HepG2 (cell line): ENCODE results near the gene DENND5A. TPM values are rescaled to one million over a fixed set of nuclear protein-coding genes. Genes with fewer than 3 reads are reported as not detected.

Experiments
- FOXC1 ChIP-seq: sonication (generic); formaldehyde crosslinking; IDR thresholded peaks from 2 replicates; pipeline ENCODE4 v1.8.0; 2022; ENCODE audit warnings: mild to moderate bottlenecking, missing genetic modification reagents, borderline replicate concordance
- KMT2B ChIP-seq: IDR thresholded peaks from 2 replicates; pipeline ENCODE4 v1.6.1; 2016; ENCODE audit warnings: missing genetic modification reagents, missing compliant biosample characterization
- MLX ChIP-seq: IDR thresholded peaks from 2 replicates; pipeline ENCODE4 v1.6.1; 2016
- NONO ChIP-seq, 2 experiments: fragments of 450-650 bp in 1 of 2; sonication (generic) in 1 of 2; formaldehyde crosslinking in 1 of 2; IDR thresholded peaks in 1 of 2; conservative IDR thresholded peaks in 1 of 2; 2 replicates each; pipeline versions ENCODE4 v1.6.1 to v1.8.0; 2017 to 2022; ENCODE audit warnings: mild to moderate bottlenecking in 1 of 2, missing genetic modification reagents in 1 of 2, moderate library complexity in 1 of 2
- PATZ1 ChIP-seq: sonication (generic); formaldehyde crosslinking; IDR thresholded peaks from 2 replicates; pipeline ENCODE4 v1.4.0; 2020; ENCODE audit warnings: missing genetic modification reagents
- PLRG1 ChIP-seq: fragments of 450-650 bp; conservative IDR thresholded peaks from 2 replicates; pipeline ENCODE4 v1.6.1; 2016
- SRSF4 ChIP-seq: fragments of 200-400 bp; formaldehyde crosslinking; IDR thresholded peaks from one replicate; pipeline ENCODE4 v1.6.1; 2018; ENCODE audit warnings: mild to moderate bottlenecking, low read depth, low read length, moderate library complexity; ENCODE audit not compliant: poor library complexity, severe bottlenecking
- SSRP1 ChIP-seq: IDR thresholded peaks from 2 replicates; pipeline ENCODE4 v1.6.1; 2016; ENCODE audit warnings: control low read depth
- ZNF276 ChIP-seq: sonication (generic); formaldehyde crosslinking; IDR thresholded peaks from 2 replicates; pipeline ENCODE4 v1.4.0; 2020; ENCODE audit warnings: mild to moderate bottlenecking, low read depth, missing genetic modification reagents
- ZNF362 ChIP-seq: sonication (generic); formaldehyde crosslinking; IDR thresholded peaks from 2 replicates; pipeline ENCODE4 v1.4.0; 2020; ENCODE audit warnings: missing genetic modification reagents, mild to moderate bottlenecking, borderline replicate concordance
- ZNF432 ChIP-seq: sonication (generic); formaldehyde crosslinking; IDR thresholded peaks from 2 replicates; pipeline ENCODE4 v1.5.0; 2020; ENCODE audit warnings: missing genetic modification reagents, mild to moderate bottlenecking, borderline replicate concordance
- ZNF615 ChIP-seq: sonication (generic); formaldehyde crosslinking; IDR thresholded peaks from 2 replicates; pipeline ENCODE4 v1.5.0; 2020; ENCODE audit warnings: mild to moderate bottlenecking, missing genetic modification reagents, borderline replicate concordance
- ZNF737 ChIP-seq: sonication (generic); formaldehyde crosslinking; IDR thresholded peaks from 2 replicates; pipeline ENCODE4 v1.5.0; 2020; ENCODE audit warnings: missing genetic modification reagents, mild to moderate bottlenecking, borderline replicate concordance
- ZNF816 ChIP-seq: sonication (generic); formaldehyde crosslinking; IDR thresholded peaks from 2 replicates; pipeline ENCODE4 v1.8.0; 2022; ENCODE audit warnings: missing genetic modification reagents, mild to moderate bottlenecking, borderline replicate concordance
- ZSCAN22 ChIP-seq: sonication (generic); formaldehyde crosslinking; IDR thresholded peaks from 2 replicates; pipeline ENCODE4 v1.4.0; 2020; ENCODE audit warnings: mild to moderate bottlenecking, missing genetic modification reagents
- polyA plus RNA-seq, 8 experiments: library from polyadenylated mRNA; depleted of rRNA in 3 of 8; stranded (reverse) in 7 of 8; unstranded in 1 of 8; fragments of >200 nt; fragmentation: Illumina TruSeq in 4 of 8; extraction: Trizol in 4 of 8; gene quantifications; 2 replicates each; pipeline versions ENCODE4 v1.2.1 to v1.2.3, GENCODE V29; 2011 to 2016; ENCODE audit warnings: low read depth in 4 of 8, missing spikeins in 1 of 8, mixed read lengths in 1 of 8; ENCODE audit not compliant: insufficient read depth in 1 of 8
- total RNA-seq, 5 experiments: library from RNA; depleted of rRNA; stranded (reverse); fragments of >200 nt; fragmentation: Illumina TruSeq; extraction: Trizol; gene quantifications; 2 replicates each; pipeline ENCODE4 v1.2.3, GENCODE V29; 2016; ENCODE audit warnings: low read depth in 1 of 5
- TF ChIP-seq, protein P1 (sequence below): sonication (generic); formaldehyde crosslinking; IDR thresholded peaks from 2 replicates; pipeline ENCODE4 v1.8.0; 2022; ENCODE audit warnings: missing genetic modification reagents, mild to moderate bottlenecking, moderate library complexity, borderline replicate concordance

The DENND5A gene
- total and polyA plus RNA-seq, 2 of the 13 experiments (the other 11 are each of a cell fraction or from before 2014, with no cell fraction given): 63.3 to 145 TPM

- TF ChIP-seq, protein P1, sequence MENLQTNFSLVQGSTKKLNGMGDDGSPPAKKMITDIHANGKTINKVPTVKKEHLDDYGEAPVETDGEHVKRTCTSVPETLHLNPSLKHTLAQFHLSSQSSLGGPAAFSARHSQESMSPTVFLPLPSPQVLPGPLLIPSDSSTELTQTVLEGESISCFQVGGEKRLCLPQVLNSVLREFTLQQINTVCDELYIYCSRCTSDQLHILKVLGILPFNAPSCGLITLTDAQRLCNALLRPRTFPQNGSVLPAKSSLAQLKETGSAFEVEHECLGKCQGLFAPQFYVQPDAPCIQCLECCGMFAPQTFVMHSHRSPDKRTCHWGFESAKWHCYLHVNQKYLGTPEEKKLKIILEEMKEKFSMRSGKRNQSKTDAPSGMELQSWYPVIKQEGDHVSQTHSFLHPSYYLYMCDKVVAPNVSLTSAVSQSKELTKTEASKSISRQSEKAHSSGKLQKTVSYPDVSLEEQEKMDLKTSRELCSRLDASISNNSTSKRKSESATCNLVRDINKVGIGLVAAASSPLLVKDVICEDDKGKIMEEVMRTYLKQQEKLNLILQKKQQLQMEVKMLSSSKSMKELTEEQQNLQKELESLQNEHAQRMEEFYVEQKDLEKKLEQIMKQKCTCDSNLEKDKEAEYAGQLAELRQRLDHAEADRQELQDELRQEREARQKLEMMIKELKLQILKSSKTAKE (CRISPR knock-in tag): no peak
- TF ChIP-seq ZSCAN22 (CRISPR knock-in tag) (no peak), ZNF615 (CRISPR knock-in tag) (no peak), KMT2B (CRISPR knock-in tag) (peak; percentile 38; the same call in 1 of the 2 replicates), ZNF276 (no peak), ZNF432 (CRISPR knock-in tag) (no peak), SRSF4 (no peak), FOXC1 (CRISPR knock-in tag) (no peak; the same call in 1 of the 2 replicates), NONO (IDR thresholded peaks at IDR 0.05) (no peak), NONO (CRISPR knock-in tag; conservative IDR thresholded peaks at IDR 0.05) (peak; percentile 52; the same call in 1 of the 2 replicates), ZNF362 (CRISPR knock-in tag) (no peak), ZNF816 (no peak), MLX (peak; percentile 62; the same call in 1 of the 2 replicates), PATZ1 (CRISPR knock-in tag) (peak; percentile 71), PLRG1 (no peak), SSRP1 (CRISPR knock-in tag) (no peak), ZNF737 (CRISPR knock-in tag) (no peak)
These were observed at the start of gene DENND5A (continued) for GRCh38 chr11:9265211-9266131.
